RWPE1 (cell line): ENCODE measurements around the gene MRAS.

Experiments
- CTCF ChIA-PET: fragments of 350-600 bp; sonication (Branson Sonifier 250); formaldehyde crosslinking; extraction: SDS; loops from one replicate; lab custom pipeline; 2021; lab: Yijun Ruan, JAX
- POLR2A ChIA-PET: fragments of 400-600 bp; formaldehyde crosslinking; extraction: SDS; loops from one replicate; lab custom pipeline; 2020; ENCODE audit warnings: antibody characterized with exemption; ENCODE audit not compliant: low non-redundant PET; lab: Yijun Ruan, JAX
- DNase-seq: peaks from one replicate; pipeline ENCODE4 v3.0.0; 2012; ENCODE audit warnings: low spot score
- H3K27ac ChIP-seq: fragments of 450-650 bp; 2 replicates; pipeline ENCODE4 v1.5.1; 2017
- TF ChIP-seq, protein P1 (sequence below): fragments of 450-650 bp; conservative IDR thresholded peaks from 2 replicates; pipeline ENCODE4 v1.5.1; 2017; ENCODE audit warnings: low read depth, mild to moderate bottlenecking

Gene MRAS

DNA sequence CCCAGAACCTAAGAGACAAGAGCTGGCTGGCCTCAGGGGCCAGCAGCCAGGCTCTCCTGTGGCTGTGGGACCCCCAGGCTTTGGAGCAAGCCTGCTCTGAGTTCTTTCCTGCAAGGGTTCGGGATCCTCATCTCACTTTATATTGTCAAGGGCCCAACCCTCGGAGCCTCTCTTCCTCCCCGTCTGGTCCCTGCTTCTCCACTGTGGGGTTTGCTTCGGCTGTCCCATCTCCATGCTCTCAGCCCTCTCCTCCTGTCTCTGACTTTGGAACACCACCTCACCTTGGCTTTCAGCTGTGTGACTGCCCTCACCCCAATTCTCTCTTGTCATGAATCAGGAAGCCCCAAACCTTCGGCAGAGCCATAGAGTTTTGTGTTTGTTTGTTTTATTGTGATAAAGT, 30.0 kb downstream of the MRAS start:
- no peak overlapping the region for H3K27ac ChIP-seq
- ChIA-PET POLR2A (no interaction called here), CTCF (no interaction called here)
- DNase-seq = no peak
- TF ChIP-seq, protein P1, sequence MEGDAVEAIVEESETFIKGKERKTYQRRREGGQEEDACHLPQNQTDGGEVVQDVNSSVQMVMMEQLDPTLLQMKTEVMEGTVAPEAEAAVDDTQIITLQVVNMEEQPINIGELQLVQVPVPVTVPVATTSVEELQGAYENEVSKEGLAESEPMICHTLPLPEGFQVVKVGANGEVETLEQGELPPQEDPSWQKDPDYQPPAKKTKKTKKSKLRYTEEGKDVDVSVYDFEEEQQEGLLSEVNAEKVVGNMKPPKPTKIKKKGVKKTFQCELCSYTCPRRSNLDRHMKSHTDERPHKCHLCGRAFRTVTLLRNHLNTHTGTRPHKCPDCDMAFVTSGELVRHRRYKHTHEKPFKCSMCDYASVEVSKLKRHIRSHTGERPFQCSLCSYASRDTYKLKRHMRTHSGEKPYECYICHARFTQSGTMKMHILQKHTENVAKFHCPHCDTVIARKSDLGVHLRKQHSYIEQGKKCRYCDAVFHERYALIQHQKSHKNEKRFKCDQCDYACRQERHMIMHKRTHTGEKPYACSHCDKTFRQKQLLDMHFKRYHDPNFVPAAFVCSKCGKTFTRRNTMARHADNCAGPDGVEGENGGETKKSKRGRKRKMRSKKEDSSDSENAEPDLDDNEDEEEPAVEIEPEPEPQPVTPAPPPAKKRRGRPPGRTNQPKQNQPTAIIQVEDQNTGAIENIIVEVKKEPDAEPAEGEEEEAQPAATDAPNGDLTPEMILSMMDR = no peak

DNA sequence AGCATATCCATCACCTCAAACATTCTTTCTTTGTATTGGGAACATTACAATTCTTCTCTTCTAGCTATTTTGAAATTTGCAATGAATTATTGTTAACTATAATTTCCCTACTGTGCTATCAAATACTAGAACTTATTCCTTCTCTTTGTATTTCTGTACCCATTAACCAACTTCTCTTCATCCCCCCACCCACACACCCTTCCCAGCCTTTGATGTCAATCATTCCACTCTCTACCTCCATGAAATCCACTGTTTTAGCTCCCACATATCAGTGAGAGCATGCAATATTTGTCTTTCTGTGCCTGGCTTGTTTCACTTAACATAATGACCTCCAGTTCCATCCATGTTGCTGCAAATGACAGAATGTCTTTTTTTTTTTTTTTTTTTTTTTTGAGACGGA, 30.6 kb downstream of the MRAS start:
- TF ChIP-seq, protein P1 = no peak
- ChIA-PET CTCF (no interaction called here), POLR2A (no interaction called here)
- DNase-seq = no peak
- H3K27ac ChIP-seq = no peak overlapping the region

DNA sequence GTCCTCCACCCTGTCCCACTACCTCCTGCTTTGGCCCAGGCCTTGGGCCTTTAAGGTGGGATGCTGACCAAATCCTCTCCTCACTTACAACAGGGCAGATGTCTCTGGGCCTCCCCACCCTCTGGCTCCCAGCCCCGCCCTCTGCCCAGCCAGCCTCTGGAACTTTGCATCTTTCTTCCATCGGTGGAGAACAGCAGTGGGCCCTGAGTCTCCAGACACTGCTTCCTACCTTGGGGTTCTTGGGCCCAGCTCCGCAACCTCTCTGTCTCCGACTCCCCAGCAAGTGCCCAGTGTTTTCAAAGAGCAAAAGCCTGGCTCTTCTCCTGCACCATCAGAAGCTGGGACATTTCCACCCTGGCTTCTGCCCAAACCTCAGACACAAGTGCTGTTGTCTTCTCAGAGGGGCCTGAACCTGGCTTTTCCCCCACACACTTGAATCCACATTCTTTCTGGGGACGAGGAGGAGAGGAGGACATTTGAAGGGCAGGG, 33.1 kb downstream of the MRAS start:
- H3K27ac ChIP-seq = peak overlapping the region; percentile 57
- POLR2A ChIA-PET = no interaction called here
- no peak for DNase-seq
- CTCF ChIA-PET = interaction anchor here (0.6 to 0.7 kb wide), 2 partner anchors 200 to 874 kb away, joined by 5 to 9 read pairs; no protein-coding TSS in a partner anchor
- TF ChIP-seq, protein P1 = no peak

DNA sequence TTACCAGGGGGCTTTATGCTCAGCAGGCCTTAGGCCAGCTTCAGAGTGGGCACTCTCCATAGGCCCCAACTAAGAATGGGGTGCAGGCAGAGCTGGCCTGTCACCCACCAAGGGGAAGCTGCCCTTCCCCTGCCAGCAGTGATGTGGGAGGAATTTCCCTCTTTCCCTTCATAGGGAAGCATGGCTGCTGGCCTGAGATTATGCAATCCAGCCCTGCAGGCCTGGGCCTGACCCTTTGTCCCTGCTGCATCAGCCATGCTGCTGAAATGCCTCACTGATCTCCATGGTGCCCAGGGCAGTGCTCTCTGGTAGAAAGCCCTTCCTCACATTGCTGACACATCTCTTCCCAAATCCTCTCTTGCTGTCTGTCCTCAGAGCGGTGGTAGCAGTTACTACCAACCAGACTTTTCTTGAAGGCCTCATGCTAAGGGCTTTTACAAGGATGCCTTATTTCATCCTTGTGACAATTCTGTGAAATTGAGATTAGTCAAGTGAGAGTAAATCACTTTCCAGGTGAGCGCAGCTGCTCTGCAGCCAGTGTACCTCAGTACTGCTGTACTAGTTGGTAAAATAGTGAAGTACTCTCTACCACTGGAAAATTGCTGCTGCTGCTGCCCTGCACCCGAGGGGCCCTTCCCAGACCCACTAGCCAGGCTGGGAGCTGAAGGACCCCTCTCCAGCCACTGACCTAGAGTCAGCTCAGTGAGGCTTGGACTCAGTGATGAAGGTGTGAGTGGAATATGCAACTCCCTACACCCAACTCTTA, 33.8 kb downstream of the MRAS start:
- TF ChIP-seq, protein P1 = no peak
- POLR2A ChIA-PET = no interaction called here
- CTCF ChIA-PET = interaction anchor here (0.6 to 0.7 kb wide), 2 partner anchors 200 to 874 kb away, joined by 5 to 9 read pairs; no protein-coding TSS in a partner anchor
- DNase-seq = peak; percentile 48
- peak overlapping the region; percentile 57 for H3K27ac ChIP-seq

DNA sequence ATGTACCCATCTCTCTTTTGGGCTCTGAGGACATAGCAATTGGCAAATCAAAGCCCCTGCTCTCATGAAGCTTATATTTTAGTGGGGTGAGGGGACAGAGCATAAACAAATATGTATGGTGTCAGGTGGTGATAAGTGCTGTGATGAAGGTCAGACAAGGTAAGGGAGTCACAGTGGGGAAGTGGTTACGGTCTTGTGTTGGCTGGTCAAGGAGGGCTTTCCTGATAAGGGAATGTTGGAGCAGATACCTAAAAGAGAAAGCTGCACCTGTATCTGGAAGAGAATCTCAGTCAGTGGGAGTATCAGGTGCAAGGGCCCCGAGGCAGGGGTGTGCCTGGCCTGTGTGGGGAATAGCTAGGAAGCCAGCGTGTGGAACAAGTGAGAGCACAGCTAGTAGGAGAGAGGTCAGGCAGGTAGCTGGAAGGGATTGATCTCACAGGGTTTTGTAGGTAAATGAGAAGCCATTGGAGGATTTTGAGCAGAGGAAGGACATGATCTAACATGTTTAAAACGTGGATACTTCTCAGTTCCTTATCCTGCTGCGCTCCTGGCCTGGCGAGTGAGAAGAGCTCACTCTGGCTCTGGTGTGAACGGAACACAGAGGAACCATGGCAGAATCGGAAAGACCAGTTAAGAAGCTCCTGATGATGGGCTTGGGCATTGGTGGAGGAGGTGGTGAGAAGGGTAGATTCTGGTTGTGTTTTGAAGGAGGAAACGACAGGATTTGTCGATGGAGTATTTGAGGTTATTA, 35.5 kb downstream of the MRAS start:
- H3K27ac ChIP-seq = no peak overlapping the region
- TF ChIP-seq, protein P1 = no peak
- no peak for DNase-seq
- ChIA-PET CTCF (no interaction called here), POLR2A (interaction anchor here (0.7 kb wide), 1 partner anchor 12 kb away, joined by 3 read pairs; no protein-coding TSS in a partner anchor)

DNA sequence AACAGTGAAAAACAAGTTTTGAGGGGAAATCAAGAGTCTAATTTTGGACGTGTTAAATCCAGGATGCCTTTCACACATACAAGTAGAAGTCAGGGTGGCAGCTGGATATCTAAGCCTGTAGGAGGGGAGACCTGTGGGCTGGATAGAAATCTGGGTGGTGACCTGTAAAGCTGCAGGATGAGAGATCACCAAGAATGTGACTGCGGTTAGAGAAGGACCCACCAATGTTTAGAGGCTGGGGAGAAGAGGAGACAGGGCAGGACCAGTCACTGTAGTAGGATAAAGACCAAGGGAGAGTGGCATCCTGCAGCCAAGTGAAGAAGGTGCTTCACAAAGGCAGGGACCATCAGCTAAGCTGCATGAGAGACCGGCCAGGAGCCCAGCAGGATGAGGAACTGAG, 36.2 kb downstream of the MRAS start:
- ChIA-PET CTCF (interaction anchor here (0.6 to 1.3 kb wide), 3 partner anchors 33 to 552 kb away, joined by 3 read pairs; no protein-coding TSS in a partner anchor), POLR2A (no interaction called here)
- no peak overlapping the region for H3K27ac ChIP-seq
- DNase-seq = no peak
- TF ChIP-seq, protein P1 = no peak
